T-helper 1 cell treated with Interleukin-12 subunit alpha and Interleukin-12 subunit beta and Interleukin-4 antibody, amounts not matched to agents 30 ng/mL and 1 ng/mL, for 36 hours (primary cell): ENCODE measurements around the gene FGFR3. TPM values are rescaled to one million over a fixed set of nuclear protein-coding genes. Genes with fewer than 3 reads are reported as not detected.

Source experiments
- intact Hi-C: fragments of 100-400 bp; cut with micrococcal nuclease; formaldehyde crosslinking; loops from one replicate; pipeline ENCODE4 v1.15.1; 2024
- total RNA-seq: library from RNA; stranded (reverse); gene quantifications from 2 replicates; pipeline ENCODE4 v1.2.3, GENCODE V29; 2022

Gene FGFR3
- total RNA-seq = 0.39 and 1.2 TPM in 2 replicates

- intact Hi-C loops = loop anchor here (1.0 to 5.0 kb wide), 4 partner anchors 26 to 1279 kb away; partner anchors contain the start of genes FAM53A, HTT and HTT-AS
These were observed at the start of gene FGFR3 for GRCh38 chr4:1792832-1793495. Gene FGFR3 (plus strand): TSS chr4:1793293. CDS start chr4:1793935, 642 bp downstream.

GRCh38 chr4:1743551-1743950 lies 49.5 kb upstream of the FGFR3 start:
- intact Hi-C loops = no loop called here

- intact Hi-C loops = no loop called here
These were observed 49.1 kb upstream of the FGFR3 start for GRCh38 chr4:1743975-1744374.

- intact Hi-C loops = no loop called here
These were observed 48.5 kb upstream of the FGFR3 start for GRCh38 chr4:1744552-1744951.

GRCh38 chr4:1745165-1745564 lies 47.9 kb upstream of the FGFR3 start:
- intact Hi-C loops = loop anchor here (5.0 kb wide), 1 partner anchor 47 kb away; the partner anchor contains the start of gene FGFR3

- intact Hi-C loops = loop anchor here (5.0 kb wide), 1 partner anchor 47 kb away; the partner anchor contains the start of gene FGFR3
These were observed 47.4 kb upstream of the FGFR3 start for GRCh38 chr4:1745697-1746096.

GRCh38 chr4:1746265-1746691 lies 46.8 kb upstream of the FGFR3 start:
- intact Hi-C loops = loop anchor here (5.0 kb wide), 1 partner anchor 46 kb away; the partner anchor contains the start of gene FGFR3

- intact Hi-C loops = loop anchor here (5.0 kb wide), 1 partner anchor 45 kb away; the partner anchor contains the start of gene FGFR3
These were observed 46.0 kb upstream of the FGFR3 start for GRCh38 chr4:1746919-1747602.

GRCh38 chr4:1747603-1747967 lies 45.5 kb upstream of the FGFR3 start:
- intact Hi-C loops = loop anchor here (5.0 kb wide), 1 partner anchor 45 kb away; the partner anchor contains the start of gene FGFR3

- intact Hi-C loops = loop anchor here (1.0 to 5.0 kb wide), 4 partner anchors 44 to 162 kb away; partner anchors contain the start of gene FGFR3
These were observed 44.6 kb upstream of the FGFR3 start for GRCh38 chr4:1748465-1748995.

GRCh38 chr4:1749370-1749769 lies 43.7 kb upstream of the FGFR3 start:
- intact Hi-C loops = loop anchor here (5.0 kb wide), 1 partner anchor 43 kb away; the partner anchor contains the start of gene FGFR3

GRCh38 chr4:1749826-1750225 lies 43.3 kb upstream of the FGFR3 start:
- intact Hi-C loops = loop anchor here (5.0 kb wide), 1 partner anchor 42 kb away; the partner anchor contains the start of gene FGFR3

- intact Hi-C loops = no loop called here
These were observed 42.5 kb upstream of the FGFR3 start for GRCh38 chr4:1750381-1751154.

- intact Hi-C loops = no loop called here
These were observed 41.8 kb upstream of the FGFR3 start for GRCh38 chr4:1751155-1751918.

GRCh38 chr4:1751919-1752283 lies 41.2 kb upstream of the FGFR3 start:
- intact Hi-C loops = no loop called here

- intact Hi-C loops = no loop called here
These were observed 40.6 kb upstream of the FGFR3 start for GRCh38 chr4:1752284-1753041.

- intact Hi-C loops = no loop called here
These were observed 39.8 kb upstream of the FGFR3 start for GRCh38 chr4:1753294-1753696.

GRCh38 chr4:1753697-1754311 lies 39.3 kb upstream of the FGFR3 start:
- intact Hi-C loops = no loop called here

GRCh38 chr4:1754336-1754735 lies 38.8 kb upstream of the FGFR3 start:
- intact Hi-C loops = no loop called here
